K562 (cell line): Measurements from ENCODE around the gene ETFBKMT. TPM values are rescaled to one million over a fixed set of nuclear protein-coding genes. Genes with fewer than 3 reads are reported as not detected.

ENCODE experiments used
- CEBPG ChIP-seq, 3 experiments: fragments of 200-800 bp in 1 of 3; sonication (Bioruptor generic) in 1 of 3; sonication (generic) in 1 of 3; formaldehyde crosslinking in 1 of 3; IDR thresholded peaks in 2 of 3; conservative IDR thresholded peaks in 1 of 3; 2 replicates each; pipeline versions ENCODE4 v1.6.1 to v1.8.0; 2016 to 2022; ENCODE audit warnings: missing compliant biosample characterization in 2 of 3, missing genetic modification characterization in 2 of 3, mild to moderate bottlenecking in 1 of 3, missing genetic modification reagents in 1 of 3
- DEAF1 ChIP-seq: fragments of 450-650 bp; formaldehyde crosslinking; IDR thresholded peaks from 2 replicates; pipeline ENCODE4 v1.4.0; 2020; ENCODE audit warnings: mild to moderate bottlenecking, moderate library complexity
- FOXJ2 ChIP-seq: fragments of 200-800 bp; sonication (Bioruptor generic); IDR thresholded peaks from 2 replicates; pipeline ENCODE4 v1.6.1; 2016; ENCODE audit warnings: missing genetic modification characterization, missing compliant biosample characterization
- HMBOX1 ChIP-seq: sonication (generic); IDR thresholded peaks from 2 replicates; pipeline ENCODE4 v1.6.1; 2016
- MCM7 ChIP-seq, 2 experiments: fragments of 450-650 bp; IDR thresholded peaks; 2 replicates each; pipeline ENCODE4 v1.6.1; 2016 to 2018
- MYNN ChIP-seq, 2 experiments: sonication (generic); formaldehyde crosslinking in 1 of 2; IDR thresholded peaks; 2 replicates each; pipeline versions ENCODE4 v1.5.0 to v1.6.1; 2016 to 2020; ENCODE audit warnings: antibody characterized with exemption in 1 of 2, missing genetic modification reagents in 1 of 2
- POLR2AphosphoS5 ChIP-seq: IDR thresholded peaks from 2 replicates; pipeline ENCODE4 v1.6.1; 2011; ENCODE audit warnings: mild to moderate bottlenecking, low read depth, low read length, moderate library complexity; ENCODE audit not compliant: control insufficient read depth, insufficient read depth
- PTTG1 ChIP-seq: fragments of 450-650 bp; IDR thresholded peaks from 2 replicates; pipeline ENCODE4 v1.6.1; 2016; ENCODE audit warnings: low read depth, mild to moderate bottlenecking, missing genetic modification characterization, missing compliant biosample characterization
- SAP30 ChIP-seq: fragments of 200-600 bp; sonication (generic); IDR thresholded peaks from 2 replicates; pipeline ENCODE4 v1.6.1; 2012; ENCODE audit warnings: borderline replicate concordance, low read depth, mild to moderate bottlenecking, moderate library complexity, low read length, control low read depth, inconsistent platforms; ENCODE audit not compliant: insufficient read depth, poor library complexity, severe bottlenecking
- ZBTB5 ChIP-seq: fragments of 450-650 bp; IDR thresholded peaks from 2 replicates; pipeline ENCODE4 v1.6.1; 2017; ENCODE audit warnings: antibody characterized with exemption
- ZNF239 ChIP-seq: fragments of 250-450 bp; sonication (Bioruptor Pico); IDR thresholded peaks from 2 replicates; pipeline ENCODE4 v1.4.0; 2020; ENCODE audit warnings: mild to moderate bottlenecking
- ZNF431 ChIP-seq: sonication (generic); formaldehyde crosslinking; IDR thresholded peaks from 2 replicates; pipeline ENCODE4 v1.8.0; 2022; ENCODE audit warnings: mild to moderate bottlenecking, missing genetic modification reagents
- ZNF561 ChIP-seq: fragments of 450-650 bp; formaldehyde crosslinking; conservative IDR thresholded peaks from 2 replicates; pipeline ENCODE4 v1.4.0; 2020; ENCODE audit warnings: mild to moderate bottlenecking, moderate library complexity
- polyA plus RNA-seq, 8 experiments: library from polyadenylated mRNA; depleted of rRNA in 4 of 8; stranded (reverse) in 5 of 8; unstranded in 3 of 8; fragments of >200 nt; fragmentation: Nextera tagmentation in 2 of 8; fragmentation: Illumina TruSeq in 1 of 8; extraction: Ambion mirVana in 2 of 8; extraction: Trizol in 1 of 8; gene quantifications; 2 replicates each; pipeline versions ENCODE4 v1.2.1 to v1.2.3, GENCODE V29; 2011 to 2014; ENCODE audit warnings: inconsistent platforms in 1 of 8, missing spikeins in 1 of 8
- total RNA-seq, 7 experiments: library from RNA; depleted of rRNA in 6 of 7; stranded (reverse); fragments of >200 nt in 6 of 7; fragmentation: Illumina TruSeq in 2 of 7; extraction: Trizol in 2 of 7; gene quantifications; 2 replicates each; pipeline versions ENCODE4 v1.2.1 to v1.2.3, GENCODE V29; 2011 to 2021; ENCODE audit warnings: low replicate concordance in 1 of 7
- TF ChIP-seq, protein P1 (sequence below): fragments of 450-650 bp; conservative IDR thresholded peaks from 2 replicates; pipeline ENCODE4 v1.6.1; 2016; ENCODE audit warnings: missing genetic modification characterization, low read depth, mild to moderate bottlenecking, missing compliant biosample characterization, moderate library complexity
- TF ChIP-seq, protein P2 (sequence below): sonication (generic); formaldehyde crosslinking; IDR thresholded peaks from 2 replicates; pipeline ENCODE4 v1.8.0; 2023; ENCODE audit warnings: mild to moderate bottlenecking, missing genetic modification reagents
- TF ChIP-seq, protein P3 (sequence below): fragments of 250-450 bp; sonication (Bioruptor Pico); IDR thresholded peaks from 2 replicates; pipeline ENCODE4 v1.5.1; 2021; ENCODE audit warnings: mild to moderate bottlenecking

ETFBKMT gene
- total and polyA plus RNA-seq, 9 of the 15 experiments (the other 6 are each of a cell fraction or from before 2014, with no cell fraction given), result 0.18 to 1.7 (median 0.96) TPM

- TF ChIP-seq, protein P1, sequence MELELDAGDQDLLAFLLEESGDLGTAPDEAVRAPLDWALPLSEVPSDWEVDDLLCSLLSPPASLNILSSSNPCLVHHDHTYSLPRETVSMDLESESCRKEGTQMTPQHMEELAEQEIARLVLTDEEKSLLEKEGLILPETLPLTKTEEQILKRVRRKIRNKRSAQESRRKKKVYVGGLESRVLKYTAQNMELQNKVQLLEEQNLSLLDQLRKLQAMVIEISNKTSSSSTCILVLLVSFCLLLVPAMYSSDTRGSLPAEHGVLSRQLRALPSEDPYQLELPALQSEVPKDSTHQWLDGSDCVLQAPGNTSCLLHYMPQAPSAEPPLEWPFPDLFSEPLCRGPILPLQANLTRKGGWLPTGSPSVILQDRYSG (tag), result peak; percentile 99
- TF ChIP-seq PTTG1 (tag) (peak; percentile 98), MCM7 (IDR thresholded peaks at IDR 0.05) (no peak), CEBPG (CRISPR knock-in tag; IDR thresholded peaks at IDR 0.05) (no peak), CEBPG (tag; conservative IDR thresholded peaks at IDR 0.05 in 1 of 2, IDR thresholded peaks at IDR 0.05 in 1 of 2) (peak; percentile 59 to 65; a peak in 3 of 4 replicates), ZNF239 (CRISPR knock-in tag) (peak; percentile 96), POLR2AphosphoS5 (no peak), FOXJ2 (tag) (0 out of 2 replicates have a peak, but pooled peaks have one; percentile 22), HMBOX1 (no peak), ZNF431 (CRISPR knock-in tag) (no peak), DEAF1 (CRISPR knock-in tag) (peak; percentile 71), SAP30 (no peak), ZBTB5 (peak; percentile 94), MYNN (IDR thresholded peaks at IDR 0.05) (no peak), MYNN (CRISPR knock-in tag; IDR thresholded peaks at IDR 0.05) (no peak), ZNF561 (CRISPR knock-in tag) (peak; percentile 93)
- TF ChIP-seq, protein P2, sequence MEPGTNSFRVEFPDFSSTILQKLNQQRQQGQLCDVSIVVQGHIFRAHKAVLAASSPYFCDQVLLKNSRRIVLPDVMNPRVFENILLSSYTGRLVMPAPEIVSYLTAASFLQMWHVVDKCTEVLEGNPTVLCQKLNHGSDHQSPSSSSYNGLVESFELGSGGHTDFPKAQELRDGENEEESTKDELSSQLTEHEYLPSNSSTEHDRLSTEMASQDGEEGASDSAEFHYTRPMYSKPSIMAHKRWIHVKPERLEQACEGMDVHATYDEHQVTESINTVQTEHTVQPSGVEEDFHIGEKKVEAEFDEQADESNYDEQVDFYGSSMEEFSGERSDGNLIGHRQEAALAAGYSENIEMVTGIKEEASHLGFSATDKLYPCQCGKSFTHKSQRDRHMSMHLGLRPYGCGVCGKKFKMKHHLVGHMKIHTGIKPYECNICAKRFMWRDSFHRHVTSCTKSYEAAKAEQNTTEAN (CRISPR knock-in tag), result no peak
- TF ChIP-seq, protein P3, sequence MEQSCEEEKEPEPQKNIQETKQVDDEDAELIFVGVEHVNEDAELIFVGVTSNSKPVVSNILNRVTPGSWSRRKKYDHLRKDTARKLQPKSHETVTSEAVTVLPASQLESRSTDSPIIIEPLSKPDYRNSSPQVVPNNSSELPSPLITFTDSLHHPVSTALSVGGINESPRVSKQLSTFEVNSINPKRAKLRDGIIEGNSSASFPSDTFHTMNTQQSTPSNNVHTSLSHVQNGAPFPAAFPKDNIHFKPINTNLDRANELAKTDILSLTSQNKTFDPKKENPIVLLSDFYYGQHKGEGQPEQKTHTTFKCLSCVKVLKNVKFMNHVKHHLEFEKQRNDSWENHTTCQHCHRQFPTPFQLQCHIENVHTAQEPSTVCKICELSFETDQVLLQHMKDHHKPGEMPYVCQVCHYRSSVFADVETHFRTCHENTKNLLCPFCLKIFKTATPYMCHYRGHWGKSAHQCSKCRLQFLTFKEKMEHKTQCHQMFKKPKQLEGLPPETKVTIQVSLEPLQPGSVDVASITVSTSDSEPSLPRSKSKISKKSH (CRISPR knock-in tag), result peak; percentile 83; the same call in 1 of the 2 replicates
Measured at GRCh38 chr12:31618228-31619025, 41.1 kb upstream of the ETFBKMT start (continued).
